Gastroesophageal sphincter (tissue), 3 donors: ENCODE results near the gene TGFBR3.

Experiments used
- CTCF ChIP-seq, 4 experiments: fragments of 200-600 bp in 2 of 4; fragments of 450-650 bp in 2 of 4; sonication (generic) in 1 of 4; IDR thresholded peaks; one replicate each; pipeline ENCODE4 v1.5.1; 2017 to 2019; ENCODE audit warnings: antibody characterized with exemption in 4 of 4, mild to moderate bottlenecking in 2 of 4, moderate library complexity in 2 of 4
- EP300 ChIP-seq: sonication (generic); formaldehyde crosslinking; IDR thresholded peaks from one replicate; pipeline ENCODE4 v1.6.1; 2017; ENCODE audit warnings: antibody characterized with exemption, mild to moderate bottlenecking
- POLR2A ChIP-seq, 2 donors: fragments of 450-650 bp; IDR thresholded peaks; one replicate each; pipeline ENCODE4 v1.6.1; 2017; ENCODE audit warnings: antibody characterized with exemption in 2 of 2, mild to moderate bottlenecking in 2 of 2, moderate library complexity in 1 of 2
- POLR2AphosphoS5 ChIP-seq: sonication (generic); formaldehyde crosslinking; IDR thresholded peaks from one replicate; pipeline ENCODE4 v1.6.1; 2017; ENCODE audit warnings: antibody characterized with exemption

- TF ChIP-seq CTCF (IDR thresholded peaks at IDR 0.05): no peak
- TF ChIP-seq POLR2A (IDR thresholded peaks at IDR 0.05): no peak
- TF ChIP-seq POLR2AphosphoS5: no peak
- TF ChIP-seq EP300: no peak
Measured at GRCh38 chr1:91818713-91818975, 67.3 kb downstream of the TGFBR3 start.
